Keratinocyte (primary cell): Measurements from ENCODE around the gene OBSCN.

Experiments
- EZH2 ChIP-seq: IDR thresholded peaks from one replicate; pipeline ENCODE4 v1.6.1; 2012; ENCODE audit warnings: inconsistent platforms, mild to moderate bottlenecking, low read length, moderate library complexity
- TF ChIP-seq, protein P1 (sequence below), 3 experiments: IDR thresholded peaks in 1 of 3; conservative IDR thresholded peaks in 1 of 3; optimal IDR thresholded peaks in 1 of 3; 2 replicates in 2 of 3; 3 replicates in 1 of 3; pipeline versions ENCODE3 to v1.5.1; 2011; ENCODE audit warnings: low read length in 3 of 3, mild to moderate bottlenecking in 3 of 3, moderate library complexity in 2 of 3, control low read depth in 1 of 3, inconsistent platforms in 1 of 3; ENCODE audit not compliant: insufficient read depth in 2 of 3; ENCODE audit errors: extremely low read depth in 1 of 3

DNA sequence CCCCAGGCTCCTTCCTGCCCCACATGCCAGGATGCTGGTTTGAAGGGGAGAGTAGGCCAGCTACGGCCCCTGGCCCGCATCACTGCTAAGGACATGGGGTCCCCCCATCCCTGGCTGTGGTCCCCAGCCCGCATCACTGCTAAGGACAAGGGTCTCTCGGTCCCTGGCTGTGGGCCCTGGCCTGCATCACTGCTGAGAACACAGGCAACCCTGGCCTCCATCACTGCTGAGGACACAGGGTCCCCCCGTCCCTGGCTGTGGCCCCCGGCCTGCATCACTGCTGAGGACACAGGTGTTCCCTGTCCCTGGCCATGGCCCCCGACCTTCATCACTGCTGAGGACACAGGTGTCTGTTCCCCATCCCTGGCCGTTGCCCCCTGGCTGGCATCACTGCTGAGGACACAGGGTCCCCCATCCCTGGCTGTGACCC is 448 bp upstream of the OBSCN start:
- no peak for TF ChIP-seq EZH2
- TF ChIP-seq, protein P1, sequence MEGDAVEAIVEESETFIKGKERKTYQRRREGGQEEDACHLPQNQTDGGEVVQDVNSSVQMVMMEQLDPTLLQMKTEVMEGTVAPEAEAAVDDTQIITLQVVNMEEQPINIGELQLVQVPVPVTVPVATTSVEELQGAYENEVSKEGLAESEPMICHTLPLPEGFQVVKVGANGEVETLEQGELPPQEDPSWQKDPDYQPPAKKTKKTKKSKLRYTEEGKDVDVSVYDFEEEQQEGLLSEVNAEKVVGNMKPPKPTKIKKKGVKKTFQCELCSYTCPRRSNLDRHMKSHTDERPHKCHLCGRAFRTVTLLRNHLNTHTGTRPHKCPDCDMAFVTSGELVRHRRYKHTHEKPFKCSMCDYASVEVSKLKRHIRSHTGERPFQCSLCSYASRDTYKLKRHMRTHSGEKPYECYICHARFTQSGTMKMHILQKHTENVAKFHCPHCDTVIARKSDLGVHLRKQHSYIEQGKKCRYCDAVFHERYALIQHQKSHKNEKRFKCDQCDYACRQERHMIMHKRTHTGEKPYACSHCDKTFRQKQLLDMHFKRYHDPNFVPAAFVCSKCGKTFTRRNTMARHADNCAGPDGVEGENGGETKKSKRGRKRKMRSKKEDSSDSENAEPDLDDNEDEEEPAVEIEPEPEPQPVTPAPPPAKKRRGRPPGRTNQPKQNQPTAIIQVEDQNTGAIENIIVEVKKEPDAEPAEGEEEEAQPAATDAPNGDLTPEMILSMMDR (optimal IDR thresholded peaks at IDR 0.05 in 1 of 3, IDR thresholded peaks at IDR 0.05 in 1 of 3, conservative IDR thresholded peaks at IDR 0.05 in 1 of 3; ENCODE audit: extremely low read depth in 1 of 3, insufficient read depth in 2 of 3, low read length in 3 of 3): no peak
